HCT116 (cell line): ENCODE measurements around the gene PLEKHA5.

ENCODE experiments used
- CEBPB ChIP-seq: IDR thresholded peaks from 2 replicates; pipeline ENCODE4 v1.6.1; 2012; ENCODE audit warnings: low read depth
- ELF1 ChIP-seq: IDR thresholded peaks from 2 replicates; pipeline ENCODE4 v1.6.1; 2012; ENCODE audit warnings: low read depth, borderline replicate concordance
- EZH2 ChIP-seq: fragments of 200-600 bp; sonication (generic); IDR thresholded peaks from 2 replicates; pipeline ENCODE4 v1.6.1; 2017; ENCODE audit warnings: antibody characterized with exemption, mixed run types
- EZH2phosphoT487 ChIP-seq: fragments of 200-600 bp; IDR thresholded peaks from 2 replicates; pipeline ENCODE4 v1.6.1; 2018; ENCODE audit warnings: antibody characterized with exemption, borderline replicate concordance
- JUND ChIP-seq: IDR thresholded peaks from 2 replicates; pipeline ENCODE4 v1.6.1; 2012
- POLR2A ChIP-seq: IDR thresholded peaks from 2 replicates; pipeline ENCODE4 v1.7.0; 2011; ENCODE audit warnings: borderline replicate concordance; ENCODE audit not compliant: insufficient read depth, insufficient read length; ENCODE audit errors: extremely low read depth
- POLR2AphosphoS5 ChIP-seq: IDR thresholded peaks from 2 replicates; pipeline ENCODE4 v1.6.1; 2011; ENCODE audit warnings: mild to moderate bottlenecking, low read depth, low read length, moderate library complexity
- TCF7L2 ChIP-seq: IDR thresholded peaks from 2 replicates; pipeline ENCODE4 v1.7.0; 2011; ENCODE audit warnings: borderline replicate concordance, inconsistent platforms; ENCODE audit not compliant: insufficient read depth, insufficient read length; ENCODE audit errors: extremely low read depth
- ZFX ChIP-seq: fragments of 450-650 bp; IDR thresholded peaks from 2 replicates; pipeline ENCODE4 v1.6.1; 2017
- ZNF274 ChIP-seq: fragments of 200-500 bp; sonication (Bioruptor generic); IDR thresholded peaks from 2 replicates; pipeline ENCODE4 v1.6.1; 2014; ENCODE audit warnings: mild to moderate bottlenecking, low read depth, low read length, inconsistent platforms
- TF ChIP-seq, protein P1 (sequence below): IDR thresholded peaks from 2 replicates; pipeline ENCODE4 v1.6.1; 2012
- TF ChIP-seq, protein P2 (sequence below): IDR thresholded peaks from 2 replicates; pipeline ENCODE4 v1.6.1; 2012; ENCODE audit warnings: low read depth
- TF ChIP-seq, protein P3 (sequence below), 3 experiments: fragments of 200-600 bp in 1 of 3; sonication (generic) in 1 of 3; IDR thresholded peaks in 2 of 3; conservative IDR thresholded peaks in 1 of 3; 2 replicates each; pipeline ENCODE4 v1.5.1; 2012 to 2017; ENCODE audit warnings: low read depth in 2 of 3, low read length in 2 of 3, antibody characterized with exemption in 1 of 3, borderline replicate concordance in 1 of 3, control low read depth in 1 of 3, mild to moderate bottlenecking in 1 of 3, mixed read lengths in 1 of 3, mixed run types in 1 of 3, moderate library complexity in 1 of 3; ENCODE audit not compliant: insufficient read depth in 1 of 3

DNA sequence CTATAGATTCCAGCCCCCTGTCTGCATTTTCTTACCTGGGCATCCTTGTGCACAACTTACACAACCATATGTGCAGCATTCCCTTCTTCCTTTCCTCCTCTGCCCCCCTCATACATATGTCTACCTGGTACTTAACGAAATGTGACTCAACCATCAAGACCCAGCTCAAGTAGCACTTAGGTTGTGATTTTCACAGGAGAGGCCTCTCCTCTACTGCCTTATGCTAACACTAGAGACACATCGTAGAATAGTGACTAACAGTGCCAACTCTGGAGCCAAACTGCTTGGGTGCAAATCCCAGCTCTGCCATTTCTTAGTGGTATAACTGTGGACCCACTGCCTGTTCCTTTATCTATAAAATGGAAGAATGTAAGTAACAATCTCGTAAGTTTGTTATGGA, 24.1 kb upstream of the PLEKHA5 start:
- TF ChIP-seq POLR2A (no peak), JUND (no peak), POLR2AphosphoS5 (no peak), EZH2phosphoT487 (no peak), ZFX (no peak), CEBPB (no peak), TCF7L2 (no peak), ZNF274 (no peak), ELF1 (no peak), EZH2 (no peak)
- TF ChIP-seq, protein P1, sequence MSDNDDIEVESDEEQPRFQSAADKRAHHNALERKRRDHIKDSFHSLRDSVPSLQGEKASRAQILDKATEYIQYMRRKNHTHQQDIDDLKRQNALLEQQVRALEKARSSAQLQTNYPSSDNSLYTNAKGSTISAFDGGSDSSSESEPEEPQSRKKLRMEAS = no peak
- TF ChIP-seq, protein P2, sequence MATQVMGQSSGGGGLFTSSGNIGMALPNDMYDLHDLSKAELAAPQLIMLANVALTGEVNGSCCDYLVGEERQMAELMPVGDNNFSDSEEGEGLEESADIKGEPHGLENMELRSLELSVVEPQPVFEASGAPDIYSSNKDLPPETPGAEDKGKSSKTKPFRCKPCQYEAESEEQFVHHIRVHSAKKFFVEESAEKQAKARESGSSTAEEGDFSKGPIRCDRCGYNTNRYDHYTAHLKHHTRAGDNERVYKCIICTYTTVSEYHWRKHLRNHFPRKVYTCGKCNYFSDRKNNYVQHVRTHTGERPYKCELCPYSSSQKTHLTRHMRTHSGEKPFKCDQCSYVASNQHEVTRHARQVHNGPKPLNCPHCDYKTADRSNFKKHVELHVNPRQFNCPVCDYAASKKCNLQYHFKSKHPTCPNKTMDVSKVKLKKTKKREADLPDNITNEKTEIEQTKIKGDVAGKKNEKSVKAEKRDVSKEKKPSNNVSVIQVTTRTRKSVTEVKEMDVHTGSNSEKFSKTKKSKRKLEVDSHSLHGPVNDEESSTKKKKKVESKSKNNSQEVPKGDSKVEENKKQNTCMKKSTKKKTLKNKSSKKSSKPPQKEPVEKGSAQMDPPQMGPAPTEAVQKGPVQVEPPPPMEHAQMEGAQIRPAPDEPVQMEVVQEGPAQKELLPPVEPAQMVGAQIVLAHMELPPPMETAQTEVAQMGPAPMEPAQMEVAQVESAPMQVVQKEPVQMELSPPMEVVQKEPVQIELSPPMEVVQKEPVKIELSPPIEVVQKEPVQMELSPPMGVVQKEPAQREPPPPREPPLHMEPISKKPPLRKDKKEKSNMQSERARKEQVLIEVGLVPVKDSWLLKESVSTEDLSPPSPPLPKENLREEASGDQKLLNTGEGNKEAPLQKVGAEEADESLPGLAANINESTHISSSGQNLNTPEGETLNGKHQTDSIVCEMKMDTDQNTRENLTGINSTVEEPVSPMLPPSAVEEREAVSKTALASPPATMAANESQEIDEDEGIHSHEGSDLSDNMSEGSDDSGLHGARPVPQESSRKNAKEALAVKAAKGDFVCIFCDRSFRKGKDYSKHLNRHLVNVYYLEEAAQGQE = no peak
- TF ChIP-seq, protein P3, sequence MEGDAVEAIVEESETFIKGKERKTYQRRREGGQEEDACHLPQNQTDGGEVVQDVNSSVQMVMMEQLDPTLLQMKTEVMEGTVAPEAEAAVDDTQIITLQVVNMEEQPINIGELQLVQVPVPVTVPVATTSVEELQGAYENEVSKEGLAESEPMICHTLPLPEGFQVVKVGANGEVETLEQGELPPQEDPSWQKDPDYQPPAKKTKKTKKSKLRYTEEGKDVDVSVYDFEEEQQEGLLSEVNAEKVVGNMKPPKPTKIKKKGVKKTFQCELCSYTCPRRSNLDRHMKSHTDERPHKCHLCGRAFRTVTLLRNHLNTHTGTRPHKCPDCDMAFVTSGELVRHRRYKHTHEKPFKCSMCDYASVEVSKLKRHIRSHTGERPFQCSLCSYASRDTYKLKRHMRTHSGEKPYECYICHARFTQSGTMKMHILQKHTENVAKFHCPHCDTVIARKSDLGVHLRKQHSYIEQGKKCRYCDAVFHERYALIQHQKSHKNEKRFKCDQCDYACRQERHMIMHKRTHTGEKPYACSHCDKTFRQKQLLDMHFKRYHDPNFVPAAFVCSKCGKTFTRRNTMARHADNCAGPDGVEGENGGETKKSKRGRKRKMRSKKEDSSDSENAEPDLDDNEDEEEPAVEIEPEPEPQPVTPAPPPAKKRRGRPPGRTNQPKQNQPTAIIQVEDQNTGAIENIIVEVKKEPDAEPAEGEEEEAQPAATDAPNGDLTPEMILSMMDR (IDR thresholded peaks at IDR 0.05 in 2 of 3, conservative IDR thresholded peaks at IDR 0.05 in 1 of 3; ENCODE audit: borderline replicate concordance in 1 of 3, insufficient read depth in 1 of 3, low read depth in 2 of 3, low read length in 2 of 3) = no peak
